GM23338 (cell line): Measurements from ENCODE around the gene SNTB2. TPM values are rescaled to one million over a fixed set of nuclear protein-coding genes. Genes with fewer than 3 reads are reported as not detected.

Source experiments
- ATAC-seq: fragments of 200-7000 bp; cut with Tn5 transposase; 3 replicates; pipeline ENCODE4 v1.9.1; 2020
- DNase-seq: peaks from one replicate; pipeline ENCODE4 v3.0.0-alpha.2; 2015; ENCODE audit warnings: low spot score
- H2AFZ ChIP-seq: fragments of 200-600 bp; sonication (generic); 2 replicates; pipeline ENCODE4 v1.8.0; 2016; ENCODE audit warnings: antibody characterized with exemption, mild to moderate bottlenecking, moderate library complexity
- H3F3A ChIP-seq: fragments of 200-600 bp; sonication (generic); replicated peaks from 2 replicates; pipeline ENCODE4 v1.8.0; 2017; ENCODE audit warnings: antibody characterized with exemption, mixed run types, low read depth
- H3K27ac ChIP-seq: fragments of 200-600 bp; sonication (generic); 2 replicates; pipeline ENCODE4 v1.6.1; 2016; ENCODE audit warnings: low read depth
- H3K27me3 ChIP-seq: fragments of 200-600 bp; sonication (generic); 2 replicates; pipeline ENCODE4 v1.8.0; 2016; ENCODE audit warnings: mild to moderate bottlenecking, mixed run types, moderate library complexity; ENCODE audit not compliant: insufficient read depth
- H3K36me3 ChIP-seq: fragments of 200-600 bp; sonication (generic); 2 replicates; pipeline ENCODE4 v1.8.0; 2016; ENCODE audit warnings: mild to moderate bottlenecking; ENCODE audit not compliant: insufficient read depth
- H3K4me1 ChIP-seq: fragments of 200-600 bp; sonication (generic); 2 replicates; pipeline ENCODE4 v1.8.0; 2016; ENCODE audit warnings: mild to moderate bottlenecking, moderate library complexity; ENCODE audit not compliant: insufficient read depth
- H3K4me2 ChIP-seq: fragments of 200-600 bp; sonication (generic); 2 replicates; pipeline ENCODE4 v1.7.1; 2017; ENCODE audit warnings: mixed run types
- H3K4me3 ChIP-seq: fragments of 200-600 bp; sonication (generic); 2 replicates; pipeline ENCODE4 v1.6.1; 2016; ENCODE audit warnings: mixed run types
- H3K79me2 ChIP-seq: fragments of 200-600 bp; sonication (generic); replicated peaks from 2 replicates; pipeline ENCODE4 v1.8.0; 2017; ENCODE audit warnings: mild to moderate bottlenecking; ENCODE audit not compliant: insufficient read depth
- H3K9me2 ChIP-seq: fragments of 200-600 bp; sonication (generic); 2 replicates; pipeline ENCODE4 v1.8.0; 2017; ENCODE audit not compliant: insufficient read depth
- H4K20me1 ChIP-seq: fragments of 200-600 bp; sonication (generic); replicated peaks from 2 replicates; pipeline ENCODE4 v1.8.0; 2017; ENCODE audit warnings: mild to moderate bottlenecking; ENCODE audit not compliant: insufficient read depth
- H3K27ac Mint-ChIP-seq: 2 replicates; pipeline ENCODE4 v1.8.0; 2020; ENCODE audit warnings: inconsistent platforms, mild to moderate bottlenecking, moderate library complexity, mixed read lengths
- H3K27me3 Mint-ChIP-seq: 3 replicates; pipeline ENCODE4 v1.8.0; 2022; ENCODE audit warnings: low read depth, mild to moderate bottlenecking, moderate library complexity, mixed read lengths, inconsistent platforms; ENCODE audit not compliant: insufficient read depth, poor library complexity
- H3K36me3 Mint-ChIP-seq: 3 replicates; pipeline ENCODE4 v1.8.0; 2021; ENCODE audit warnings: low read depth, mild to moderate bottlenecking, inconsistent platforms, moderate library complexity, mixed read lengths
- H3K4me1 Mint-ChIP-seq: 3 replicates; pipeline ENCODE4 v1.8.0; 2020; ENCODE audit warnings: mild to moderate bottlenecking, inconsistent platforms, mixed read lengths
- H3K4me3 Mint-ChIP-seq: 3 replicates; pipeline ENCODE4 v1.8.0; 2021; ENCODE audit warnings: moderate library complexity, mild to moderate bottlenecking, inconsistent platforms, mixed read lengths
- H3K9me3 Mint-ChIP-seq: 3 replicates; pipeline ENCODE4 v1.8.0; 2020; ENCODE audit warnings: moderate library complexity, mild to moderate bottlenecking, inconsistent platforms, mixed read lengths
- CREB1 ChIP-seq: fragments of 250-450 bp; sonication (Bioruptor Pico); IDR thresholded peaks from 2 replicates; pipeline ENCODE4 v1.5.0; 2020; ENCODE audit warnings: low read depth, mild to moderate bottlenecking, moderate library complexity
- EZH2 ChIP-seq: fragments of 200-600 bp; sonication (generic); IDR thresholded peaks from one replicate; pipeline ENCODE4 v1.8.0; 2017; ENCODE audit warnings: antibody characterized with exemption, mild to moderate bottlenecking, low read depth; ENCODE audit not compliant: unreplicated experiment
- EZH2phosphoT487 ChIP-seq: fragments of 200-600 bp; sonication (generic); IDR thresholded peaks from one replicate; pipeline ENCODE4 v1.8.1; 2018; ENCODE audit warnings: antibody characterized with exemption; ENCODE audit not compliant: unreplicated experiment
- JUNB ChIP-seq: IDR thresholded peaks from one replicate; pipeline ENCODE4 v1.6.1; 2016; ENCODE audit warnings: antibody characterized with exemption; ENCODE audit not compliant: unreplicated experiment
- NANOG ChIP-seq: IDR thresholded peaks from 2 replicates; pipeline ENCODE4 v1.6.1; 2016; ENCODE audit warnings: antibody characterized with exemption, borderline replicate concordance
- POLR2AphosphoS5 ChIP-seq: IDR thresholded peaks from 2 replicates; pipeline ENCODE4 v1.6.1; 2016; ENCODE audit warnings: antibody characterized with exemption, low read depth
- STAT1 ChIP-seq: IDR thresholded peaks from one replicate; pipeline ENCODE4 v1.6.1; 2016; ENCODE audit warnings: antibody characterized with exemption; ENCODE audit not compliant: unreplicated experiment
- ZNF114 ChIP-seq: fragments of 250-450 bp; sonication (Bioruptor Pico); IDR thresholded peaks from 2 replicates; pipeline ENCODE4 v1.5.0; 2020; ENCODE audit warnings: mild to moderate bottlenecking, moderate library complexity
- ZNF331 ChIP-seq: fragments of 250-450 bp; sonication (Bioruptor Pico); IDR thresholded peaks from 2 replicates; pipeline ENCODE4 v1.5.0; 2020; ENCODE audit warnings: low read depth, mild to moderate bottlenecking, moderate library complexity
- polyA plus RNA-seq: library from polyadenylated mRNA; unstranded; fragments of >200 nt; fragmentation: Nextera tagmentation; extraction: Ambion mirVana; gene quantifications from 2 replicates; pipeline ENCODE4 v1.2.1, GENCODE V29; 2016
- total RNA-seq: library from RNA; depleted of rRNA; stranded (reverse); fragments of >200 nt; shearing (Covaris generic); gene quantifications from 2 replicates; pipeline ENCODE4 v1.2.3, GENCODE V29; 2014
- TF ChIP-seq, protein P1 (sequence below): IDR thresholded peaks from one replicate; pipeline ENCODE4 v1.6.1; 2018; ENCODE audit warnings: antibody characterized with exemption; ENCODE audit not compliant: unreplicated experiment
- TF ChIP-seq, protein P2 (sequence below): fragments of 250-450 bp; sonication (Bioruptor Pico); IDR thresholded peaks from 2 replicates; pipeline ENCODE4 v1.5.0; 2020; ENCODE audit warnings: mild to moderate bottlenecking, moderate library complexity
- TF ChIP-seq, protein P3 (sequence below): IDR thresholded peaks from 2 replicates; pipeline ENCODE4 v1.6.1; 2016; ENCODE audit warnings: antibody characterized with exemption
- TF ChIP-seq, protein P4 (sequence below), 2 experiments: fragments of 200-600 bp in 1 of 2; sonication (generic) in 1 of 2; conservative IDR thresholded peaks; 2 replicates each; pipeline versions ENCODE4 v1.5.1 to v1.6.1; 2016 to 2017; ENCODE audit warnings: antibody characterized with exemption in 2 of 2, low read depth in 2 of 2, mild to moderate bottlenecking in 2 of 2, moderate library complexity in 1 of 2

The SNTB2 gene
- total and polyA plus RNA-seq, 2 experiments from 2014 or later, result 4.8 to 42.7 TPM

DNA sequence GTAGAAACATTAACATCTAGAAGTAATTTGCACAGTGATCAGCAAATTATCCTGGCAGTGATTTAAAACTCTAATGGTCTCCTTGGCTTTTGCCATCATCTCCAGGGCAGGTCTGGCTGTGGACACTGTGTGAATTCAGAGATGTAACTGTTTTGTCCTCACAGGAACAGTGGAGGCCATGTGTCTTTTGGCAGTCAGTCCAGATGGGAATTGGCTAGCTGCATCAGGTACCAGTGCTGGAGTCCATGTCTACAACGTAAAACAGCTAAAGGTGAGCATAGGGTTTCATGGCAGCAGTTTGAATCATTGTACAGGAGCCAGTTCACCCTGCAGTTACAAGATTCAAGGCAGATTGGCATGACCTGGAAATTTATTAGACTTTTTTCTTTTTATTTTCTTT lies 26.8 kb upstream of the SNTB2 start:
- Histone ChIP-seq H3K4me1 (no peaks in the 10 kb centered on the region), H4K20me1 (peaks cover 5% of the 10 kb centered on the region; the same call in 1 of the 2 replicates), H3K27me3 (no peaks in the 10 kb centered on the region), H3K4me3 (no peak overlapping the region), H3K9me2 (no peaks in the 10 kb centered on the region), H2AFZ (no peak overlapping the region), H3K36me3 (peaks cover 82% of the 10 kb centered on the region), H3K79me2 (no peaks in the 10 kb centered on the region), H3K27ac (no peak overlapping the region), H3F3A (0 out of 2 replicates have a peak, but pooled peaks cover 14% of the 10 kb centered on the region), H3K4me2 (no peak overlapping the region)
- H3K4me1 Mint-ChIP-seq, result no peaks in the 10 kb centered on the region
- ATAC-seq, result no peak
- no peak for TF ChIP-seq EZH2phosphoT487
- no peak for TF ChIP-seq POLR2AphosphoS5
- TF ChIP-seq, protein P1, sequence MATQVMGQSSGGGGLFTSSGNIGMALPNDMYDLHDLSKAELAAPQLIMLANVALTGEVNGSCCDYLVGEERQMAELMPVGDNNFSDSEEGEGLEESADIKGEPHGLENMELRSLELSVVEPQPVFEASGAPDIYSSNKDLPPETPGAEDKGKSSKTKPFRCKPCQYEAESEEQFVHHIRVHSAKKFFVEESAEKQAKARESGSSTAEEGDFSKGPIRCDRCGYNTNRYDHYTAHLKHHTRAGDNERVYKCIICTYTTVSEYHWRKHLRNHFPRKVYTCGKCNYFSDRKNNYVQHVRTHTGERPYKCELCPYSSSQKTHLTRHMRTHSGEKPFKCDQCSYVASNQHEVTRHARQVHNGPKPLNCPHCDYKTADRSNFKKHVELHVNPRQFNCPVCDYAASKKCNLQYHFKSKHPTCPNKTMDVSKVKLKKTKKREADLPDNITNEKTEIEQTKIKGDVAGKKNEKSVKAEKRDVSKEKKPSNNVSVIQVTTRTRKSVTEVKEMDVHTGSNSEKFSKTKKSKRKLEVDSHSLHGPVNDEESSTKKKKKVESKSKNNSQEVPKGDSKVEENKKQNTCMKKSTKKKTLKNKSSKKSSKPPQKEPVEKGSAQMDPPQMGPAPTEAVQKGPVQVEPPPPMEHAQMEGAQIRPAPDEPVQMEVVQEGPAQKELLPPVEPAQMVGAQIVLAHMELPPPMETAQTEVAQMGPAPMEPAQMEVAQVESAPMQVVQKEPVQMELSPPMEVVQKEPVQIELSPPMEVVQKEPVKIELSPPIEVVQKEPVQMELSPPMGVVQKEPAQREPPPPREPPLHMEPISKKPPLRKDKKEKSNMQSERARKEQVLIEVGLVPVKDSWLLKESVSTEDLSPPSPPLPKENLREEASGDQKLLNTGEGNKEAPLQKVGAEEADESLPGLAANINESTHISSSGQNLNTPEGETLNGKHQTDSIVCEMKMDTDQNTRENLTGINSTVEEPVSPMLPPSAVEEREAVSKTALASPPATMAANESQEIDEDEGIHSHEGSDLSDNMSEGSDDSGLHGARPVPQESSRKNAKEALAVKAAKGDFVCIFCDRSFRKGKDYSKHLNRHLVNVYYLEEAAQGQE, result no peak
- no peak for TF ChIP-seq STAT1
- no peak for TF ChIP-seq JUNB
- no peak for TF ChIP-seq ZNF331
- TF ChIP-seq, protein P2, sequence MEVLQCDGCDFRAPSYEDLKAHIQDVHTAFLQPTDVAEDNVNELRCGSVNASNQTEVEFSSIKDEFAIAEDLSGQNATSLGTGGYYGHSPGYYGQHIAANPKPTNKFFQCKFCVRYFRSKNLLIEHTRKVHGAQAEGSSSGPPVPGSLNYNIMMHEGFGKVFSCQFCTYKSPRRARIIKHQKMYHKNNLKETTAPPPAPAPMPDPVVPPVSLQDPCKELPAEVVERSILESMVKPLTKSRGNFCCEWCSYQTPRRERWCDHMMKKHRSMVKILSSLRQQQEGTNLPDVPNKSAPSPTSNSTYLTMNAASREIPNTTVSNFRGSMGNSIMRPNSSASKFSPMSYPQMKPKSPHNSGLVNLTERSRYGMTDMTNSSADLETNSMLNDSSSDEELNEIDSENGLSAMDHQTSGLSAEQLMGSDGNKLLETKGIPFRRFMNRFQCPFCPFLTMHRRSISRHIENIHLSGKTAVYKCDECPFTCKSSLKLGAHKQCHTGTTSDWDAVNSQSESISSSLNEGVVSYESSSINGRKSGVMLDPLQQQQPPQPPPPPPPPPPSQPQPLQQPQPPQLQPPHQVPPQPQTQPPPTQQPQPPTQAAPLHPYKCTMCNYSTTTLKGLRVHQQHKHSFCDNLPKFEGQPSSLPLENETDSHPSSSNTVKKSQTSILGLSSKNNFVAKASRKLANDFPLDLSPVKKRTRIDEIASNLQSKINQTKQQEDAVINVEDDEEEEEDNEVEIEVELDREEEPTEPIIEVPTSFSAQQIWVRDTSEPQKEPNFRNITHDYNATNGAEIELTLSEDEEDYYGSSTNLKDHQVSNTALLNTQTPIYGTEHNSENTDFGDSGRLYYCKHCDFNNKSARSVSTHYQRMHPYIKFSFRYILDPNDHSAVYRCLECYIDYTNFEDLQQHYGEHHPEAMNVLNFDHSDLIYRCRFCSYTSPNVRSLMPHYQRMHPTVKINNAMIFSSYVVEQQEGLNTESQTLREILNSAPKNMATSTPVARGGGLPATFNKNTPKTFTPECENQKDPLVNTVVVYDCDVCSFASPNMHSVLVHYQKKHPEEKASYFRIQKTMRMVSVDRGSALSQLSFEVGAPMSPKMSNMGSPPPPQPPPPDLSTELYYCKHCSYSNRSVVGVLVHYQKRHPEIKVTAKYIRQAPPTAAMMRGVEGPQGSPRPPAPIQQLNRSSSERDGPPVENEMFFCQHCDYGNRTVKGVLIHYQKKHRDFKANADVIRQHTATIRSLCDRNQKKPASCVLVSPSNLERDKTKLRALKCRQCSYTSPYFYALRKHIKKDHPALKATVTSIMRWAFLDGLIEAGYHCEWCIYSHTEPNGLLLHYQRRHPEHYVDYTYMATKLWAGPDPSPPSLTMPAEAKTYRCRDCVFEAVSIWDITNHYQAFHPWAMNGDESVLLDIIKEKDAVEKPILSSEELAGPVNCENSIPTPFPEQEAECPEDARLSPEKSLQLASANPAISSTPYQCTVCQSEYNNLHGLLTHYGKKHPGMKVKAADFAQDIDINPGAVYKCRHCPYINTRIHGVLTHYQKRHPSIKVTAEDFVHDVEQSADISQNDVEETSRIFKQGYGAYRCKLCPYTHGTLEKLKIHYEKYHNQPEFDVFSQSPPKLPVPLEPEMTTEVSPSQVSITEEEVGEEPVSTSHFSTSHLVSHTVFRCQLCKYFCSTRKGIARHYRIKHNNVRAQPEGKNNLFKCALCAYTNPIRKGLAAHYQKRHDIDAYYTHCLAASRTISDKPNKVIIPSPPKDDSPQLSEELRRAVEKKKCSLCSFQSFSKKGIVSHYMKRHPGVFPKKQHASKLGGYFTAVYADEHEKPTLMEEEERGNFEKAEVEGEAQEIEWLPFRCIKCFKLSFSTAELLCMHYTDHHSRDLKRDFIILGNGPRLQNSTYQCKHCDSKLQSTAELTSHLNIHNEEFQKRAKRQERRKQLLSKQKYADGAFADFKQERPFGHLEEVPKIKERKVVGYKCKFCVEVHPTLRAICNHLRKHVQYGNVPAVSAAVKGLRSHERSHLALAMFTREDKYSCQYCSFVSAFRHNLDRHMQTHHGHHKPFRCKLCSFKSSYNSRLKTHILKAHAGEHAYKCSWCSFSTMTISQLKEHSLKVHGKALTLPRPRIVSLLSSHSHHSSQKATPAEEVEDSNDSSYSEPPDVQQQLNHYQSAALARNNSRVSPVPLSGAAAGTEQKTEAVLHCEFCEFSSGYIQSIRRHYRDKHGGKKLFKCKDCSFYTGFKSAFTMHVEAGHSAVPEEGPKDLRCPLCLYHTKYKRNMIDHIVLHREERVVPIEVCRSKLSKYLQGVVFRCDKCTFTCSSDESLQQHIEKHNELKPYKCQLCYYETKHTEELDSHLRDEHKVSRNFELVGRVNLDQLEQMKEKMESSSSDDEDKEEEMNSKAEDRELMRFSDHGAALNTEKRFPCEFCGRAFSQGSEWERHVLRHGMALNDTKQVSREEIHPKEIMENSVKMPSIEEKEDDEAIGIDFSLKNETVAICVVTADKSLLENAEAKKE (CRISPR knock-in tag), result no peak
- TF ChIP-seq ZNF114 (CRISPR knock-in tag), result no peak
- TF ChIP-seq, protein P3, sequence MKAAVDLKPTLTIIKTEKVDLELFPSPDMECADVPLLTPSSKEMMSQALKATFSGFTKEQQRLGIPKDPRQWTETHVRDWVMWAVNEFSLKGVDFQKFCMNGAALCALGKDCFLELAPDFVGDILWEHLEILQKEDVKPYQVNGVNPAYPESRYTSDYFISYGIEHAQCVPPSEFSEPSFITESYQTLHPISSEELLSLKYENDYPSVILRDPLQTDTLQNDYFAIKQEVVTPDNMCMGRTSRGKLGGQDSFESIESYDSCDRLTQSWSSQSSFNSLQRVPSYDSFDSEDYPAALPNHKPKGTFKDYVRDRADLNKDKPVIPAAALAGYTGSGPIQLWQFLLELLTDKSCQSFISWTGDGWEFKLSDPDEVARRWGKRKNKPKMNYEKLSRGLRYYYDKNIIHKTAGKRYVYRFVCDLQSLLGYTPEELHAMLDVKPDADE, result no peak
- TF ChIP-seq, protein P4, sequence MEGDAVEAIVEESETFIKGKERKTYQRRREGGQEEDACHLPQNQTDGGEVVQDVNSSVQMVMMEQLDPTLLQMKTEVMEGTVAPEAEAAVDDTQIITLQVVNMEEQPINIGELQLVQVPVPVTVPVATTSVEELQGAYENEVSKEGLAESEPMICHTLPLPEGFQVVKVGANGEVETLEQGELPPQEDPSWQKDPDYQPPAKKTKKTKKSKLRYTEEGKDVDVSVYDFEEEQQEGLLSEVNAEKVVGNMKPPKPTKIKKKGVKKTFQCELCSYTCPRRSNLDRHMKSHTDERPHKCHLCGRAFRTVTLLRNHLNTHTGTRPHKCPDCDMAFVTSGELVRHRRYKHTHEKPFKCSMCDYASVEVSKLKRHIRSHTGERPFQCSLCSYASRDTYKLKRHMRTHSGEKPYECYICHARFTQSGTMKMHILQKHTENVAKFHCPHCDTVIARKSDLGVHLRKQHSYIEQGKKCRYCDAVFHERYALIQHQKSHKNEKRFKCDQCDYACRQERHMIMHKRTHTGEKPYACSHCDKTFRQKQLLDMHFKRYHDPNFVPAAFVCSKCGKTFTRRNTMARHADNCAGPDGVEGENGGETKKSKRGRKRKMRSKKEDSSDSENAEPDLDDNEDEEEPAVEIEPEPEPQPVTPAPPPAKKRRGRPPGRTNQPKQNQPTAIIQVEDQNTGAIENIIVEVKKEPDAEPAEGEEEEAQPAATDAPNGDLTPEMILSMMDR (conservative IDR thresholded peaks at IDR 0.05; ENCODE audit: low read depth in 2 of 2), result no peak
- TF ChIP-seq EZH2, result no peak
- no peak for TF ChIP-seq NANOG
- TF ChIP-seq CREB1, result no peak
- no peak for DNase-seq
- H3K4me3 Mint-ChIP-seq, result no peak overlapping the region
- H3K27ac Mint-ChIP-seq, result no peak overlapping the region
- peaks cover 6% of the 10 kb centered on the region for H3K27me3 Mint-ChIP-seq
- H3K9me3 Mint-ChIP-seq, result no peaks in the 10 kb centered on the region; the same call in 2 of the 3 replicates
- peaks cover 80% of the 10 kb centered on the region for H3K36me3 Mint-ChIP-seq
